ENCODE data around the gene LDLR. TPM values are rescaled to one million over a fixed set of nuclear protein-coding genes. Genes with fewer than 3 reads are reported as not detected.
"Not testable (repeated sequence)": the region's sequence is repeated elsewhere in the genome, so short reads cannot be mapped to it uniquely, and the experiment has no call there.

The LDLR gene
- total RNA-seq, 2 experiments from 2014 or later = 93.0 to 97.1 TPM

DNA sequence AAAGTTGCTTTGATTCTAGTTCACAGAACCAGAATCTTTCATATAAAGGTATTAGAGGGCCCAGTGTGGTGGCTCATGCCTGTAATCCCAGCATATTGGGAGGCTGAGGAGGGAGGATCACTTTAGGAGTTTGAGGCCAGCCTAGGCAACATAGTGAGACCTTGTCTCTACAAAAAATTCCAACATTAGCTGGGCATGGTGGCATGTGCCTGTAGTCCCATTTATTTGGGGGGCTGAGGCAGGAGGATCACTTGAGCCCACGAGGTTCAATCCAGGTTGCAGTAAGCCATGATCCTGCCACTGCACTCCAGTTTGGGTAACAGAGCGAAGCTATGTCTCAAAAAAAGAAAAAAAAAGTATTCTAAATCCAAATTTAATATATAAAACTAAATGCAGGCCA, 9.1 kb downstream of the LDLR start:
- CTCF ChIA-PET = interaction anchor here (0.6 kb wide), 1 partner anchor 106 kb away, joined by 6 read pairs; no protein-coding TSS in a partner anchor
- peaks cover 79% of the 10 kb centered on the region for H3K36me3 Mint-ChIP-seq (ENCODE audit: low read depth)
- H3K27ac Mint-ChIP-seq = no peak overlapping the region
- no peak overlapping the region for H3K4me3 Mint-ChIP-seq
- POLR2A ChIA-PET = no interaction called here
- no peak for DNase-seq
- peaks cover 2% of the 10 kb centered on the region for H3K9me3 Mint-ChIP-seq
- H3K4me1 Mint-ChIP-seq = peaks cover 48% of the 10 kb centered on the region
- H3K27me3 Mint-ChIP-seq = no peaks in the 10 kb centered on the region

GRCh38 chr19:11098861-11099260, 9.6 kb downstream of the LDLR start:
- Mint-ChIP-seq H3K9me3 (peaks cover 2% of the 10 kb centered on the region), H3K4me3 (no peak overlapping the region), H3K27ac (peak overlapping the region; percentile 33), H3K36me3 (ENCODE audit: low read depth) (peaks cover 79% of the 10 kb centered on the region), H3K4me1 (peaks cover 45% of the 10 kb centered on the region), H3K27me3 (no peaks in the 10 kb centered on the region)
- no peak for DNase-seq
- CTCF ChIA-PET = interaction anchor here (0.6 kb wide), 1 partner anchor 107 kb away, joined by 6 read pairs; no protein-coding TSS in a partner anchor
- POLR2A ChIA-PET = no interaction called here

- POLR2A ChIA-PET = no interaction called here
- peaks cover 36% of the 10 kb centered on the region for H3K4me1 Mint-ChIP-seq
These were observed 10.8 kb downstream of the LDLR start for GRCh38 chr19:11100049-11100448.

GRCh38 chr19:11101057-11101456, 11.8 kb downstream of the LDLR start:
- Mint-ChIP-seq H3K4me1 (peaks cover 26% of the 10 kb centered on the region), H3K36me3 (ENCODE audit: low read depth) (peaks cover 72% of the 10 kb centered on the region), H3K4me3 (no peak overlapping the region), H3K27me3 (no peaks in the 10 kb centered on the region), H3K9me3 (peaks cover 2% of the 10 kb centered on the region), H3K27ac (no peak overlapping the region)
- POLR2A ChIA-PET = no interaction called here
- CTCF ChIA-PET = interaction anchor here (0.6 to 1.5 kb wide), 6 partner anchors 8 to 127 kb away, joined by 3 to 4 read pairs (median 3); no protein-coding TSS in a partner anchor
- no peak for DNase-seq

More at GRCh38 chr19:11100049-11100448, 10.8 kb downstream of the LDLR start:
- Mint-ChIP-seq H3K27me3 (no peaks in the 10 kb centered on the region), H3K27ac (peak overlapping the region; percentile 25), H3K9me3 (peaks cover 2% of the 10 kb centered on the region), H3K36me3 (ENCODE audit: low read depth) (peaks cover 75% of the 10 kb centered on the region), H3K4me3 (no peak overlapping the region)
- DNase-seq = no peak
- CTCF ChIA-PET = interaction anchor here (0.7 to 1.1 kb wide), 3 partner anchors 7 to 55 kb away, joined by 3 to 4 read pairs (median 3); no protein-coding TSS in a partner anchor

DNA sequence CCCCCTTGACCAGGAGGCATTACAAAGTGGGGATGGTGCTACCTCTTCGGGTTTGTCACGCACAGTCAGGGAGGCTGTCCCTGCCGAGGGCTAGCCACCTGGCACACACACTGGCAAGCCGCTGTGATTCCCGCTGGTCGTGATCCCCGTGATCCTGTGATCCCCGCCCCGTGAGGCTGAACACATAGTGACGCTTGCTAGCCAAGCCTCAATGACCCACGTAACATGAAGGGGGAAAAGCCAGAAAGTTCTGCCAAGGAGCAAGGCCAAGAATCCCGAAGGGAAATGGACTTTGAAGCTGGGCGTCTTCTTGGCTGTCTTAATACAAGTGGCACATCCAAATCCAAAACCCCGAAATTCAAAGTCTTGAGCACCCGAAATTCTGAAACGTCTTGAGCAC, 13.7 kb downstream of the LDLR start:
- Mint-ChIP-seq H3K27me3 (no peaks in the 10 kb centered on the region), H3K36me3 (ENCODE audit: low read depth) (peaks cover 66% of the 10 kb centered on the region), H3K4me1 (peaks cover 16% of the 10 kb centered on the region), H3K27ac (no peak overlapping the region), H3K9me3 (no peaks in the 10 kb centered on the region), H3K4me3 (no peak overlapping the region)
- ChIA-PET CTCF (interaction anchor here (1.1 kb wide), 1 partner anchor 25 kb away, joined by 4 read pairs; no protein-coding TSS in a partner anchor), POLR2A (no interaction called here)
- no peak for DNase-seq

GRCh38 chr19:11103667-11104066, 14.4 kb downstream of the LDLR start:
- DNase-seq, H3K27ac Mint-ChIP-seq, H3K9me3 Mint-ChIP-seq, H3K27me3 Mint-ChIP-seq, H3K4me3 Mint-ChIP-seq, POLR2A ChIA-PET: not testable (repeated sequence)
- CTCF ChIA-PET = interaction anchor here (1.1 kb wide), 1 partner anchor 25 kb away, joined by 4 read pairs; no protein-coding TSS in a partner anchor
- Mint-ChIP-seq H3K36me3 (ENCODE audit: low read depth) (peaks cover 70% of the 10 kb centered on the region), H3K4me1 (peaks cover 16% of the 10 kb centered on the region)

DNA sequence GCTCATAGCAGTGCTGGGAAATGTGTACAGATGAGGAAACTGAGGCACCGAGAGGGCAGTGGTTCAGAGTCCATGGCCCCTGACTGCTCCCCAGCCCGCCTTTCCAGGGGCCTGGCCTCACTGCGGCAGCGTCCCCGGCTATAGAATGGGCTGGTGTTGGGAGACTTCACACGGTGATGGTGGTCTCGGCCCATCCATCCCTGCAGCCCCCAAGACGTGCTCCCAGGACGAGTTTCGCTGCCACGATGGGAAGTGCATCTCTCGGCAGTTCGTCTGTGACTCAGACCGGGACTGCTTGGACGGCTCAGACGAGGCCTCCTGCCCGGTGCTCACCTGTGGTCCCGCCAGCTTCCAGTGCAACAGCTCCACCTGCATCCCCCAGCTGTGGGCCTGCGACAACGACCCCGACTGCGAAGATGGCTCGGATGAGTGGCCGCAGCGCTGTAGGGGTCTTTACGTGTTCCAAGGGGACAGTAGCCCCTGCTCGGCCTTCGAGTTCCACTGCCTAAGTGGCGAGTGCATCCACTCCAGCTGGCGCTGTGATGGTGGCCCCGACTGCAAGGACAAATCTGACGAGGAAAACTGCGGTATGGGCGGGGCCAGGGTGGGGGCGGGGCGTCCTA, 15.9 kb downstream of the LDLR start:
- Mint-ChIP-seq H3K27me3 (no peaks in the 10 kb centered on the region), H3K27ac (no peak overlapping the region), H3K36me3 (ENCODE audit: low read depth) (peaks cover 64% of the 10 kb centered on the region), H3K4me3 (no peak overlapping the region), H3K9me3 (no peaks in the 10 kb centered on the region), H3K4me1 (peaks cover 7% of the 10 kb centered on the region)
- CTCF ChIA-PET = no interaction called here
- DNase-seq = no peak
- POLR2A ChIA-PET = no interaction called here

DNA sequence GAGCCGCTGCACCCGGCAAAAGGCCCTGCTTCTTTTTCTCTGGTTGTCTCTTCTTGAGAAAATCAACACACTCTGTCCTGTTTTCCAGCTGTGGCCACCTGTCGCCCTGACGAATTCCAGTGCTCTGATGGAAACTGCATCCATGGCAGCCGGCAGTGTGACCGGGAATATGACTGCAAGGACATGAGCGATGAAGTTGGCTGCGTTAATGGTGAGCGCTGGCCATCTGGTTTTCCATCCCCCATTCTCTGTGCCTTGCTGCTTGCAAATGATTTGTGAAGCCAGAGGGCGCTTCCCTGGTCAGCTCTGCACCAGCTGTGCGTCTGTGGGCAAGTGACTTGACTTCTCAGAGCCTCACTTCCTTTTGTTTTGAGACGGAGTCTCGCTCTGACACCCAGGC, 17.2 kb downstream of the LDLR start:
- Mint-ChIP-seq H3K4me3 (no peak overlapping the region), H3K9me3 (no peaks in the 10 kb centered on the region), H3K27ac (no peak overlapping the region), H3K36me3 (ENCODE audit: low read depth) (peaks cover 66% of the 10 kb centered on the region), H3K27me3 (no peaks in the 10 kb centered on the region), H3K4me1 (peaks cover 4% of the 10 kb centered on the region)
- CTCF ChIA-PET = interaction anchor here (0.6 to 1.0 kb wide), 2 partner anchors 20 to 26 kb away, joined by 3 read pairs; no protein-coding TSS in a partner anchor
- POLR2A ChIA-PET = no interaction called here
- DNase-seq = no peak

- H3K9me3 Mint-ChIP-seq = no peaks in the 10 kb centered on the region
- H3K27ac Mint-ChIP-seq = no peak overlapping the region
- no peak for DNase-seq
- POLR2A ChIA-PET = no interaction called here
- H3K27me3 Mint-ChIP-seq = no peaks in the 10 kb centered on the region
- peaks cover 63% of the 10 kb centered on the region for H3K36me3 Mint-ChIP-seq (ENCODE audit: low read depth)
- H3K4me3 Mint-ChIP-seq = no peak overlapping the region
- H3K4me1 Mint-ChIP-seq = peaks cover 2% of the 10 kb centered on the region
- CTCF ChIA-PET = interaction anchor here (0.6 to 2.3 kb wide), 6 partner anchors 12 to 464 kb away, joined by 3 to 9 read pairs (median 4); no protein-coding TSS in a partner anchor
These were observed 19.5 kb downstream of the LDLR start for GRCh38 chr19:11108746-11109145.

- ChIA-PET CTCF (no interaction called here), POLR2A (interaction anchor here (0.8 kb wide), 1 partner anchor 15 kb away, joined by 3 read pairs; no protein-coding TSS in a partner anchor)
- Mint-ChIP-seq H3K4me1 (no peaks in the 10 kb centered on the region), H3K4me3 (no peak overlapping the region), H3K9me3 (no peaks in the 10 kb centered on the region), H3K27ac (peak overlapping the region; percentile 69), H3K27me3 (no peaks in the 10 kb centered on the region), H3K36me3 (ENCODE audit: low read depth) (peaks cover 65% of the 10 kb centered on the region)
- no peak for DNase-seq
These were observed 22.0 kb downstream of the LDLR start for GRCh38 chr19:11111117-11111770.

DNA sequence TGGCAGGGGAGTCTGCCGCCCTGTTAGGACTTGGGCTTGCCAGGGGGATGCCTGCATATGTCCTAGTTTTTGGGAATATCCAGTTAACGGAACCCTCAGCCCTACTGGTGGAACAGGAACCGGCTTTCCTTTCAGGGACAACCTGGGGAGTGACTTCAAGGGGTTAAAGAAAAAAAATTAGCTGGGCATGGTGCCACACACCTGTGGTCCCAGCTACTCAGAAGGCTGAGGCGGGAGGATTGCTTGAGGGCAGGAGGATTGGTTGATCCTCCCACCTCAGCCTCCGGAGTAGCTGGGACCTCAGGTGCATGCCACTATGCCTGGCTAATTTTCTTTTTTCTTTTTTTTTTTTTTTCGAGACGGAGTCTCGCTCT, 22.5 kb downstream of the LDLR start:
- POLR2A ChIA-PET = interaction anchor here (0.8 kb wide), 1 partner anchor 15 kb away, joined by 3 read pairs; no protein-coding TSS in a partner anchor
- no peaks in the 10 kb centered on the region for H3K4me1 Mint-ChIP-seq
- H3K4me3 Mint-ChIP-seq = no peak overlapping the region

DNA sequence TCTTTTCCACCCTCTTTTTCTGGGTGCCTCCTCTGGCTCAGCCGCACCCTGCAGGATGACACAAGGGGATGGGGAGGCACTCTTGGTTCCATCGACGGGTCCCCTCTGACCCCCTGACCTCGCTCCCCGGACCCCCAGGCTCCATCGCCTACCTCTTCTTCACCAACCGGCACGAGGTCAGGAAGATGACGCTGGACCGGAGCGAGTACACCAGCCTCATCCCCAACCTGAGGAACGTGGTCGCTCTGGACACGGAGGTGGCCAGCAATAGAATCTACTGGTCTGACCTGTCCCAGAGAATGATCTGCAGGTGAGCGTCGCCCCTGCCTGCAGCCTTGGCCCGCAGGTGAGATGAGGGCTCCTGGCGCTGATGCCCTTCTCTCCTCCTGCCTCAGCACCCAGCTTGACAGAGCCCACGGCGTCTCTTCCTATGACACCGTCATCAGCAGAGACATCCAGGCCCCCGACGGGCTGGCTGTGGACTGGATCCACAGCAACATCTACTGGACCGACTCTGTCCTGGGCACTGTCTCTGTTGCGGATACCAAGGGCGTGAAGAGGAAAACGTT, 24.0 kb downstream of the LDLR start:
- no peaks in the 10 kb centered on the region for H3K4me1 Mint-ChIP-seq
- ChIA-PET POLR2A (no interaction called here), CTCF (no interaction called here)
- no peaks in the 10 kb centered on the region for H3K27me3 Mint-ChIP-seq
- H3K27ac Mint-ChIP-seq = no peak overlapping the region
- H3K36me3 Mint-ChIP-seq (ENCODE audit: low read depth) = peaks cover 62% of the 10 kb centered on the region
- no peak overlapping the region for H3K4me3 Mint-ChIP-seq
- DNase-seq = no peak
- no peaks in the 10 kb centered on the region for H3K9me3 Mint-ChIP-seq

More for the DNA sequence above, 22.5 kb downstream of the LDLR start:
- no peak for DNase-seq
- Mint-ChIP-seq H3K27ac (no peak overlapping the region), H3K9me3 (no peaks in the 10 kb centered on the region), H3K27me3 (no peaks in the 10 kb centered on the region), H3K36me3 (ENCODE audit: low read depth) (peaks cover 66% of the 10 kb centered on the region)
- CTCF ChIA-PET = no interaction called here

DNA sequence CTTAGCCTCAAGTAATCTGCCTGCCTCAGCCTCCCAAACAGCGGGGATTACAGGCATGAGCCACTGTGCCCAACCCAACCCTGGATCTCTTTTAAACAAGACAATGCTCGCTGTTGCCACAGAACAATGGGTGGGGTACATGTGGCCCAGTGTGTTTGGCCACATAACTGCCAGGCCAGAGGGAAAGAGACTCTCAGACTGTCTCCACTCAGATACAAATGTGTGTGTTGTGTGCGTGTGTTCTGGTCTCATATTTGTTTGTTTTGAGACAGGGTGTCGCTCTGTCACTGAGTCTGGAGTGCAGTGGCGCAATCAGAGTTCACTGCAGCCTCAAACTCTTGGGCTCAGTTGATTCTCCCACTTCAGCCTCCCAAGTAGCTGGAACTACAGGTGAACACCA, 25.8 kb downstream of the LDLR start:
- ChIA-PET CTCF (no interaction called here), POLR2A (no interaction called here)
- Mint-ChIP-seq H3K27me3 (no peaks in the 10 kb centered on the region), H3K27ac (peak overlapping the region; percentile 36), H3K4me1 (no peaks in the 10 kb centered on the region), H3K4me3 (no peak overlapping the region), H3K9me3 (no peaks in the 10 kb centered on the region), H3K36me3 (ENCODE audit: low read depth) (peaks cover 62% of the 10 kb centered on the region)
- DNase-seq = no peak
